Activated CD4-positive, alpha-beta T cell treated with anti-CD3 and anti-CD28 coated beads, Interleukin-2, Interleukin-6, amounts not matched to agents 100 ng/mL and 50 ng/mL, durations not matched to agents 16 hours and 8 hours (primary cell): ENCODE data around the gene SCT.

ENCODE experiments used
- DNase-seq: peaks from one replicate; pipeline ENCODE4 v3.0.0-alpha.2; 2020

SCT gene

GRCh38 chr11:643366-643765, 16.4 kb upstream of the SCT start:
- no peak for DNase-seq

- no peak for DNase-seq
Measured at GRCh38 chr11:641806-642370, 14.9 kb upstream of the SCT start.

- DNase-seq: no peak
Measured at GRCh38 chr11:640021-640706, 13.2 kb upstream of the SCT start.

- no peak for DNase-seq
Measured at GRCh38 chr11:639332-639955, 12.5 kb upstream of the SCT start.

- no peak for DNase-seq
Measured at GRCh38 chr11:638631-639331, 11.8 kb upstream of the SCT start.

GRCh38 chr11:637593-638521, 10.9 kb upstream of the SCT start:
- no peak for DNase-seq

GRCh38 chr11:637333-637592, 10.3 kb upstream of the SCT start:
- DNase-seq: no peak

GRCh38 chr11:636511-637332, 9.7 kb upstream of the SCT start, which contains the start of gene DRD4:
DRD4 (plus strand) TSS chr11:637269; CDS start chr11:637305, 36 bp downstream.
- DNase-seq: no peak

- DNase-seq: no peak
Measured at GRCh38 chr11:635945-636510, 9.0 kb upstream of the SCT start.

- no peak for DNase-seq
Measured at GRCh38 chr11:630871-631270, 3.9 kb upstream of the SCT start.

GRCh38 chr11:629237-629583, 2.2 kb upstream of the SCT start:
- DNase-seq: no peak

GRCh38 chr11:628056-628455, 1.1 kb upstream of the SCT start:
- no peak for DNase-seq

GRCh38 chr11:627308-627576, 261 bp upstream of the SCT start:
- no peak for DNase-seq

- no peak for DNase-seq
Measured at GRCh38 chr11:625636-626268, 1.2 kb downstream of the SCT start.

- DNase-seq: no peak
Measured at GRCh38 chr11:624705-625635, 2.0 kb downstream of the SCT start, which contains the start of gene CDHR5. CDHR5 (minus strand) TSS chr11:624955; CDS start chr11:624902, 53 bp downstream.

- DNase-seq: no peak
Measured at GRCh38 chr11:623999-624704, 2.8 kb downstream of the SCT start.

- DNase-seq: no peak
Measured at GRCh38 chr11:623349-623869, 3.6 kb downstream of the SCT start.

GRCh38 chr11:621838-622237, 5.1 kb downstream of the SCT start:
- no peak for DNase-seq
